ENCODE results near the gene TMEM89.

DNA sequence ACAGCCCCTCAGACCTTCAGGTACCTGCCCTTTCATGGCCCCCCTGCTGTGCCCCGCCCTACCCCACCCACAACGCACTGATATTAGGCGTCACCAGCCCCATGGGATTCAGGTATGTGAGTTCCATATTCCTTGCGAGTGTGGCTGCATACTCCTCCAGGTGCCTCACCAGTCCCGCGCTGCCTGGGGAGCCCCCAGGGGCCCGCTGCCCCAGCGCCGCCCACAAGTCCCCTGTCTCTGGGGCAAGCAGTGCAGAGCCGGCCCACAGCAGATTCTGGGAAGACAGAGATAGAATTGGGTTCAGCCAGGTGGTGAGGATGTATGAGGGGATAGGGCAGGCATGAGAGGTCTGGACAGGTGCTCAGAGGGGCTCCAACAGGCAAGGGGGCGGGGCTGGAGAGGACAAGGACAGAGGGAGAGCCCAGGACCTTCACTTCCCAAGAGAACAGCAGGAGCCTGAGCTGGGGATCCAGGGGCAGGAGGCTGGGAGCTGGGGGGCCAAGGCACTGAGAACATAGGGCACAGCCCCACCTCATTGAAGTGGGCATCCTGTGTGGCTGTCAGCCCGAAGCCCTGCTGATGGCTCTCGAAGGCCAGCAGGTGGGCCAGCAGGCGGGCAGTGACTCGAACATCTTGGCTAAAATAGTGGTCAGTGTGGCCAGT lies 26.8 kb upstream of the TMEM89 start:
- TF ChIP-seq EZH2 (IDR thresholded peaks at IDR 0.05) (no peak), POLR2AphosphoS5 (IDR thresholded peaks at IDR 0.05; ENCODE audit: borderline replicate concordance, low read depth, low read length) (no peak)

All from SK-N-MC (cell line).